Hematopoietic multipotent progenitor cell (in vitro differentiated cells): Measurements from ENCODE around the gene FMNL2. TPM values are rescaled to one million over a fixed set of nuclear protein-coding genes. Genes with fewer than 3 reads are reported as not detected.

ENCODE experiments used
- DNase-seq, 3 donors: peaks; one replicate each; pipeline ENCODE4 v3.0.0-alpha.2; 2011 to 2015; ENCODE audit warnings: low read depth in 2 of 3, low spot score in 2 of 3
- total RNA-seq: library from RNA; depleted of rRNA; stranded (reverse); fragments of >200 nt; gene quantifications from one replicate; pipeline ENCODE4 v1.2.3, GENCODE V29; 2012

FMNL2 gene
- total RNA-seq, 1 donor: 0.54 TPM

DNA sequence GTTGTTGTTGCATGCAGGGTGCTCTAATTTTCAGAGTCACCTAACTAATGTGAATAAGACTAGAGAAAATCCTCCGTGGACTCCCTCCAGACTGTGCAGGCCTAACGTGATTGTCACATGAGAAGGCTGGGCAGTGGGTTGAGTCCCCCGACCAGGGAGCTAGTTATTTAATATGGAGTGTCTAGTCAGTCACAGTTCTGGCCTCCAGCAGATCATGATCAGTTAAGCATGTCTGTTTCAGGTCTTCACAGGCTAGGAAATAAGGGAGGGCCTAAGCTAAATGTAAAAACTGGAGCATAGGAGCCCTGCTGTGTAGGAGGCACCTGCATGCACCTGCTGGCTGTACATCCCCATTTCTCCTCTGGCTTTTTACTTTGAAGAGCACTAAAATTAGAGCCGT, 295.5 kb downstream of the FMNL2 start:
- no peak for DNase-seq

DNA sequence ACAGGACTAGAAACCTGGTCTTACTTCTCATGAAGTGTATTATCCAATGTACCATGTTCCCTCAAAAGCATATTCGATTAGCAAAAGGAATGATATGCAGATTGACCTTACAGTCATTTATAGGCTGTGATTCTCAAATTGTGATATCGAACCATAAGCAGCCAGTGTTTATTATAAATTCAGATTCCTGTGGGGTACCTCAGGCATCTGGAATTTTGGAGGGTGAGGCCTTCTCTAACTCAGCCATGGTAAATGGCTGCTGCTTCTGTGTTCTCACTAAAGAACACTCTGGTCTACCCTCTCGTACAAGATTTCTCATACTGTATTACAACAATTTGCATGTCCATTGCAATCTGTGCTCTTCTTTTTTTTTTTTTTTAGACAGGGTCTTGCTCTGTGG, 297.8 kb downstream of the FMNL2 start:
- DNase-seq: no peak

DNA sequence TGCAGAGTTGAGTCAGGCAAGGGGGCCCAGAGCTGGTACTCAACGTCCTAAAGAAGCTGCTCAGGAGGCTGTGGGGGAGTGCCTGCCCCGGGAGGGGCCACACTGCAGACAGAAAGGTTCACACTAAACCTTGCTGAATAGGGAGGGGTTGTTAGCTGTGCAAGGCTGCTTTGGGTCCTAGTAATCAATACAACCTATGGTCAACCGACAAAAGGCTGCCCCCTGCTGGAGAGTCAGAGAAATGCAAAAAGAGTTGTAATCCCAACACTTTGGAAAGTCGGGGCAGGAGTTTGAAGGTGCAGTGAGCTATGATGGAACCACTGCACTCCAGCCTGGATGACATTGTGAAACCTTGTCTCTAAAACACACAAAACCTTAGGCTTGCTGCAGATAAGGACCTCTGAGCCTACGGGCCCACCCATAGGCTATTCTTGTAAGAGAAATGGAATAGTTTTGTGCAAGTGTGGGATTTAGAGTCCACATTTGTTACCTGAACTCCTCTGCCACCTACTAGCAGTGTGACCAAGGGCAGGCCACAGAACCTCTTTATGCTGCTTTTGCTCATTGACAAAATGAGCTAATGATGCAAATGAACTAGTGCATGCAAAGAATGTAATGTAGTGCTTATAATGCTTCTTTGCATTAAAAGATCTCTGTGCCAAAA, 300.8 kb downstream of the FMNL2 start:
- peak; percentile 23 to 65 (median 33) for DNase-seq

DNA sequence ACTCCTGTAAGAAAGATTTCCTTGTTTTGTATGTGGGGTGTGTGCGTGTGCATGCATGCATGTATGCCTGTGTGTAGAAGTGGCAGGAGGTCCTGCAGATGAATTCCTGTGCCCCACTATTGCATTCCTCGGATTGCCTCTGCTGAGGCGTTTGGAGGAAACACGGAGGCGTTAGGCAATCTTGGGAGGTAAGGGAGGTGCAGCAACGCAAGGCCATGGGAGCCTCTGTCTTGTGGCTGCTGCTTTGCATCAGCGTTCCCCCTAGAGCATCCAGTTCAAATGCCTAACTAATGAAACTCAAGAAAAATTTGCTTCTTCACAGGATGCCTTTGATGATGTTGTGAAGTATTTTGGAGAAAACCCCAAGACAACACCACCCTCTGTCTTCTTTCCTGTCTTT, 302.3 kb downstream of the FMNL2 start:
- no peak for DNase-seq

DNA sequence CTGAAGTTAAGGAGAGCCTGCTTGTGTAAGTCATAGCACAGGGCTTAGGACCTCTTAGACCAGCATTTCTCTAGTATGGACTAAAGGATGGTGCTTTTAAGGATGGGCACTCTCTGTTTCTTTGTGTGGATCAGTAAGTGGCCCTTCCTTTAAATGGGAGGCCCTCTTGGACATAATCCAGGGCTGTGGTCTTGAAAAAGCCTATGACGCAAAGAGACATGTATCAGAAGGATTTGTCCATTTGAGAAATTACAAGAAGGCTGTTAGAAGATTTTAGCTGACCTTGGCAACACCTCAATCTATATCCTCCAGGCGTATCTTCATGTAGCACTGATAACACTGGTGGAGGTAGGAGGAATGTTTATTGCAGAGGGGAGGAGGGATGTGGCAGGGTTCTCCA, 303.1 kb downstream of the FMNL2 start:
- no peak for DNase-seq

DNA sequence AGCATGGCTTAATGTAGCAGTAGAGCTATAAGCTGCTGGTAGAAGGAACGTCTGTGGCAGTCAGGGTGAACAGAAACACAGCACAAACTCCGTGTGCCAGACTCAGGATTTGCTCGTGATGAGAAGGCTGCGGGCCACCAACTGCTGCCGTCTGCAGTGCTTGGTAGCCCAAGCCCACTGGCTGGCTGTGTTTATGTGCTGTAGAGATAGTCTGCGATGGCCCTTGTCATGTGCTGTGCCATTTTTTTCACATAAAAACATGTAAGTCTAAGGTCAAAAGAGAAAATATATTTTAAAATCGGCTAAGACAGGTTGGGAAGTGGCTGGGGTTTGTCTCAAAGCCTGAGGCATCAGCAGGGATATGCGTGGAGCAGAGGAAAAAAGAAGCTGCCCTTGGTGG, 303.6 kb downstream of the FMNL2 start:
- DNase-seq: no peak

DNA sequence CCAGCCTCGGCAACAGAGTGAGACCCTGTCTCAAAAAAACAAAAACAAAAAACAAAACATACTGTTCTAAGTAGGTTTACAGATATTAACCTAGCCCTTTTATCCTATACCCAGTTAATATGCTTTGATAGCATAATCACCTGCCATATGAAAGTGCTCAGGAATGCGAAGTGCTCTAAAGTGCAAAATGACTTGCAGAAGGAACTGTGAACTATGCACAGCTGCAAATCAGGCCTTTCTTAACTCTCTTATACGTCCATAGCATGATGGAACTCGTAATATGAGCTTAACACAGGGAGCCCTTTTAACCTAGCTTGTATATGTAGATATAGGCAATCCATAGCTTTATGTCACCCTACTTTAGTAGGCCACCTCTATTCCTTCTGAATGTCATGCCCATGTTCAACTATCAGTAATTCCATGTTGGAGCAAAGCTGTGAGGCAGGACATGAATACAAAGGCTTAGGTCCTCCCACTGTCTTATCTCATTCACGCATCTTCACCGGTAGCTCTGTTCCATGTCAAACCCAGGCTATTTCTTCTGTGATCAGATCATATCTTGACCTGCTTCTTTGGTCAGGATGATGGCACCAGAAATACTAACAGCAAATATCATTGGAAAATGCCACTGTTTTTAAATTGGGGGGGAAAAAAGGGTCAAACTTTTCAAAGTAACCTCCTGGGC, 309.4 kb downstream of the FMNL2 start:
- no peak for DNase-seq

DNA sequence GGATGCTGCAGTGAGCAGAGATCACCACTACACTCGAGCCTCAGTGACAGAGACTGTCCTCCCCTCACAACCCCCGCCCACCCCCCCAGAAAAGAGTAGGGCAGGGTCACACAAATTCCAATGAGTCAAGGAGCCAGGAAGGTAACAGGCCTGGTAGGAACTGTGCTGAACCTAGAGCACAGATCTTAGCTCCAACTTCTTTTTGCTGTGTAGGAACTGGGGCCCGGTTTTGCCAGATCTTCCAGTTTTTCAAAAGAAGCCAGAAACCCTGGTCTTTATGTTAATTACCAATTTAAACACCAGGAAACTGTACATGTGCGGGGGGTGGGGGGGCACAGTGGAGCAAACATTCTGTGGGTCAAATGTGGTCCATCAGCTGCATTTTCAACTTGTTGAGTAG, 311.3 kb downstream of the FMNL2 start:
- no peak for DNase-seq

DNA sequence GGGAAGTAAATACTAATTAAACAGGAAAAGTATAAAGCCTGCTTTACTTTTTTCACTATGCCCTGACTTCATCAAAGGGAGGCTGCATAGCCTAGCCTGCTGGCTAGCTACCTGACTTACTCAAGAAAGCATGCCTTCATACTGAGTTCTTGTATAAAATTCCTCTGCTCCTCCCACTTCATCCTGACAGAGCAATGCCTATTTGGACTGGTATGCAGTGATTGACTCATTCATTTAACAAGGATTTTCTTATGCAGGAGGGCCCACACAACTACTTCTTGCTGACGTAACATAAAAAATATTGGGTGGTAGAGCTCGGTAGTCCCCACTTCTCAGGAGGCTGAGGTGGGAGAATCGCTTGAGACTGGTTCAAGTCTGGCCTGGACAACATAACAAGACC, 311.8 kb downstream of the FMNL2 start:
- no peak for DNase-seq

DNA sequence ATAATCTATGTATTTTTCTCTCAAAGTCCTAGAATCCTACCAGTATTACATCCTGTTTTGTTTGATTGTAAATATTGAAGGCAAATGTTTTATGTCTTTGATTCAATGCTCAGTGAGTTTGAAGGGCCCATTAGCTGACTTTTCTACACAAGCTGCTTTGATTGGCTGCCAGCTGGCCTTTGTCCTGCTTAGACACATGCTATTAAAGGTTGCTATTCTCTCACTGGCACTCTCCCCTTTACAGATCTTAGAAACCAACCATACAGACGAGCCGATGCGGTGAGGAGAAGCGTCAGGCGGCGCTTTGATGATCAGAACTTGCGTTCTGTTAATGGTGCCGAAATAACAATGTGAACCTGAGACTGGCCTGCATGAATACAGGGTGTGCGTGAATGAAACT, 312.6 kb downstream of the FMNL2 start:
- DNase-seq: no peak

DNA sequence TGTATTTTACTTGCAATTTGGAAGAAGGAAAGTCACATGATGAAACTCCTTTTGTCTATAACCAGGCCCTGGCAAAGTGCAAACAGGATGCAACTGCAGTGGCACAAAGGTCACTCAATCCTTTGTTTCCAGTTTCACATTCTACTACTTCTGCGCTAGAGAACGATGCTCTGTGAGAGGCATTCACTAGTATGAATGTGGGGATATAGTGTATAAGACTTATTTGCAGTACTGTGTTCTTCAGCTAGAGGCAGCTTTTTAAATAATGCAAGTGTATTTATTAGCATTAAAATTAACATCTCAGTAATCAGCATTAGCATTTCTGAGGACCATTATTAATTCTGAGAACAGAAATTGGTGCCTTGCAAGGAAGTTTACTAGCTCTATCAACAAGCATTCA, 313.4 kb downstream of the FMNL2 start:
- DNase-seq: no peak

DNA sequence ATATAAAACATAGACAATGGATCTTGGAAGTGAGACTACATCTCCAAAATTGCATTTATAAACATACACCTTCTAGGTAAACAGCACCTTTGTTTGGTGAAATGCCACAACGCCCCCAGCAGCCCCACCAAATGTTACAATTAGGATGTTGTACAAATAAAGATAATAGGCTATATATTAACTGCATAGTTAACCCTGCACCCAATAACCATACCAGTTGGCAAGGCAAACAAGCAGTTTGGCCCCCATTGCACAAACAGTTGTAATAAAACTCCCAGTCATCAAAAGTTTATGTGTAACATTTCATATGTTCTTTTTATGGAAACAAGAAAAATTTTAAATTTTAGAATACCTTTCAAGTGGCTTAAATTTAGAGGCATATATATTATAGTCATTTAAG, 315.0 kb downstream of the FMNL2 start:
- no peak for DNase-seq

DNA sequence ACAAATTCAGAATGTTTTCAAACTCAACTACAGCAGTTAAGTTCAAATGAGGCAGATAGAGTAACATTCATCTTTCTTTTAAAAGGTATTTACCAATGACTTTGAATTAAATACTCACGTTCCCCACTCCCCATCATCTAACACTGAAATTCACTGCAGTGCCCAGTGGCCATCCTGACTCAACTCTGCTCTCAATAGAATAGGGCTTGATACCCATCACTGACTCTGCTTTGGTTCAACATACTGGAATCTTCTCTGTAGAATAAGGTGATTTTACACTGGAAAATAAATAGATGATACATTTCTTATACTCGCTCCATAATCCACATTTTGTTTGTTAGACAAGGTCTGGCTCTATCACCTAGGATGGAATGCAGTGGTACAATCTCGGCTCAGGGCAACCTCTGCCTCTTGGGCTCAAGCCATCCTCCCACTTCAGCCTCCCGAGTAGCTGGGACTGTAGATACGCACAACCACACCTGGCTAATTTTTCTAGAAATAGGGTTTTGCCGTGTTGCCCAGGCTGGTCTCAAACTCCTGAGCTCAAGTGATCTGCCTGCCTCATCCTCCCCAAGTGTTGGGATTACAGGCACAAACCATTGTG, 315.9 kb downstream of the FMNL2 start:
- DNase-seq: no peak

DNA sequence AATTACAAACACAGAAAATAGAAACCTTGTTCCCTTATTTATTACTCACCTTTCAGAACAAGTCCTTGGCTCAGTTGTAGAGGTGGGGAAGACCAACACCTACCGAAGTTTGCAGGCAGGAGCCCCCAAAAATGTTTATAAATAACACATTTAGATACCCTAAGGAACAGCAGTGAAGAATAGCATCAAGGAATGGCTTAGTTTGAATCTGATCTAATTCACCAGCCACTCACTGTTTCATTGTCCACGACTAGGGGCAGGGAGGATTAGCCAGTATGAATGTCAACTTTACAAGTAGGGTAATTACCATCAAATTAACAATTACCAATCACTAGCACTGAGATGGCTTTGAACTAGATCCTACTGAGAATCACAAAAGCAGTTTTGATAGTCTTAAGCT, 316.9 kb downstream of the FMNL2 start:
- no peak for DNase-seq

DNA sequence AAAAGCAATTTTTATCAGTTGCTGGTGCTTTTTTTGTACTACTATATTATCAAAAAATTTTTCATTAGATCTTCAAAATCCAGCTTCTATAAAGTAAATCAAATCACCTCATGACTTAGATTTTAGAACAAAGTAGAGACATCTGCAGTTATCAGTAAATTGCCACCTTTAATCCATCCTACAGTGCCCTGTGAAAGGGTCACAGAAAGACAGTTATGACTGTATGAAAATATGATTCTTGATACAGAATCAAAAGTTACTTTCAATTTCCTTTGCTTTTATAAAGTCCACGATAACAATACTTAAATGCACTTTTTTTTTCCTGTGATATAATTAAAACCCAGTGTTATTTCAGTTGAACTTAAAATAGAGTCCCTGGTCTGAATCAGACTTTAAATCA, 320.9 kb downstream of the FMNL2 start:
- no peak for DNase-seq

DNA sequence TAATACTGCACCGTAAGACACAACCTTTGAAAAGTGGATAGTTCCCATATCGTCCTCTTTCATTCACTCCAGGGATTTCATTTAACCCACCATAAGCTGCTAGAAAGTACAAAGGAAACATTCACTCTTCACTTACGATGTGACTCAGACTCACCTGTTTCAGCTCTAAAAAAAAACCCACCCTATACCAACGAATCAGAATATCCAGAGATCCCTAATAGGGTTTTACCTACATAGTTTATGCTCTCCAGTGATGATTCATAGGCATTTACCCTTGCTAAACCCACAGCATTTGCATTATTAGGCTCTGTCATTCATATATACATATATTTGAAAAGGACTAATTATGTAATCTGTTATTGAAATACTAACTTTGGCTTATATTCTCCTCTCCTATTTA, 322.1 kb downstream of the FMNL2 start:
- DNase-seq: no peak

DNA sequence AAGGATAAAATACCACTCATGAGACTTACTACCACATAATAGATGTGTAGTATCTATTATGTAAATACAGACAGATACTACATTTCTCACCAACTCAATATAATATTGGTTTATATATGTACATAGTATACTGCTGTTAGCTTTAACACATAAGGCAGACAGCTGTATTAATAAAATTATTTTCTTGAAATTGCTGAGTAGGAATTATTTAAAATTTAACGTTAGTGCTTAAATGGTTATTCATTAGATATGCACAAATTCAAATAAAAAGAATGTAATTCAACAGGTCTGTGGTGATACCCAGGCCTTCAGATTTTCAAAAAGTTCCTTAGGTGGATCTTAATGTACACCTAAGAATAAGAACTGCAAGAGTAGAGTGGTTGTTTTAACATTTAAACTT, 323.2 kb downstream of the FMNL2 start:
- no peak for DNase-seq

DNA sequence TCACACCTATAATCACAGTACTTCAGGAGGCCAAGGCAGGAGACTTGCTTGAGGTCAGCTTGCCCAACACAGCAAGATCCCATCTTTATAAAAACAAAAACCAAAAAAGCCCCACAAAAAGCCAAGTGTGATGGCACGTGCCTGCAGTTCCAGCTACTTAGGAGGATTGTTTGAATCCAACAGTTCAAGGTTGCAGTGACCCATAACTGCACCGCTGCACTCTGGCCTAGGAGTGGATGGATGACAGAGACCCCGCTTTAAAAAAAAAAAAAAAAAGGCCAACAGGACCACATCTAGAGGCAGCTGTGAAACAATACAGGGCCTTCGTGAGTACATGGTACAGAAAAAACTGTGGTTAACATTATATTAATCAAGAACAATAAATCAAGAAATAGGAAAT, 326.1 kb downstream of the FMNL2 start:
- no peak for DNase-seq

DNA sequence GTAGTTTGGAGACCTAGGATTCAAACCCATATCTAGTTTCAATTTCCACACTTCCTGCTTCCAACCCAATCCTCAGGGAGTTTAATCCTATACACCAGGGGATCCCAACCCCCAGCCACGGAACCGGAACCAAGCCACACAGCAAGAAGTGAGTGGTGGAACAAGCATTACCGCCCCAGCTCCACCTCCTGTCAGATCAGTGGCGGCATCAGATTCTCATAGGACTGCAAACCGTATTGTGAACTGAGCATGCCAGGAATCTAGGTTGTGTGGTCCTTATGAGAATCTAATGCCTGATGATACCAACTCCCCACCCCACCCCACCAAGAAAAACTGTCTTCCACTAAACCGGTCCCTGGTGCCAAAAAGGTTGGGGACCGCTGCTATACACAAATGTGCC, 329.8 kb downstream of the FMNL2 start:
- no peak for DNase-seq

DNA sequence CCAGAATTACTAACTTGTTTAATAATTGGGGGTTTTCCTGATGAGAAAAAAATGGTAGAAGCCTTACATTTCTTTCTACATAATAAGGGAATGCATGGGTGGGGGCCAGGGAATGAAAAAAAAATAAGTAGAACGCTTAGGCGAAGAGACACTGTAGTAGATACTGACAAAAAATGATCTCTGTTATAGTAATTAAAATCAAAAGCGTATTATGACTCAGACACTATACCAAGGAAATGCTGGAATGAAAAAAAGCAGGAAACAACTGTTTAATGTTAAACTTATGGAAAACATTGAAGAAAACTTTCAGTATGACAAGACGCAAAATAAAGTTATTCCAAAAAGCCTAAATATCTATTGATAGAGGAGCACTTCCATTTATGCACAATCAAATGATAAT, 339.4 kb downstream of the FMNL2 start:
- no peak for DNase-seq

DNA sequence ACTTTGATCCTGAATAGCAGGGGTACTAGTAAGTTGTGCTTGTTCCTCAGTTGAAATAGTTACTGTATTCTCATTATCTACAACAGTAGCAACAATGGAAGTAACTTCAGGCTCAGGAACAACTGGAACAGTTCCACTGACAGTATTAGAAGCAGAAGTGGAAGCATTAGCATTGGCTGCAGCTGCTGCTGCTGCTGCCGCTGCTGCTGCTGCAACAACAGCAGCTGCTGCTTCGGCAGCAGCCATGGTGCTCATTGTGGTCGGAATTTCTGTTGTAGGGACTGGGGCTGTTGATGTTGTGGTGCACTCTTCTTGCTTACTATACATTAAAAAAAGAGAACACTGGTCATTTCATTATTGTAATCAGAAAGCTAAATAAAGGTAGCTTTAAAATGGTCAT, 341.5 kb downstream of the FMNL2 start:
- no peak for DNase-seq

DNA sequence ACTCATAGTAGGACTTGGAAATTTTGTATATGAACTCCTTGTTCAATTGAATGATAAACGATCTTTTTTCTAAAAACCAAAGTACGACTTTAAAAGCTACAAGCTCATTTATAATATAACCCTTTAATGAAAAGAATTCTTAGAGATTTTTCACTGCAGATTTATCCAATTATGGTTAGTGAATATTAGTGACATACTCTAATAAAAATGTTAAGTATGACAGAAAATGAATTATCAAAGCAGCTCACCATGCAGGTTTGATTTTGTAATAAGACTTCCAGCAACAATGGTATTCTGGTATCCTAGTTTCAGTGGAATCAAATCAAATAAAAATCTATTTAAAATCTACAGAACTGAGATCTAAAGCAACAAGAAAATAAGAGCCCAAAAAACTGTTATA, 343.8 kb downstream of the FMNL2 start:
- DNase-seq: no peak
